ENCODE data around the gene TMPRSS6.

Gene TMPRSS6

DNA sequence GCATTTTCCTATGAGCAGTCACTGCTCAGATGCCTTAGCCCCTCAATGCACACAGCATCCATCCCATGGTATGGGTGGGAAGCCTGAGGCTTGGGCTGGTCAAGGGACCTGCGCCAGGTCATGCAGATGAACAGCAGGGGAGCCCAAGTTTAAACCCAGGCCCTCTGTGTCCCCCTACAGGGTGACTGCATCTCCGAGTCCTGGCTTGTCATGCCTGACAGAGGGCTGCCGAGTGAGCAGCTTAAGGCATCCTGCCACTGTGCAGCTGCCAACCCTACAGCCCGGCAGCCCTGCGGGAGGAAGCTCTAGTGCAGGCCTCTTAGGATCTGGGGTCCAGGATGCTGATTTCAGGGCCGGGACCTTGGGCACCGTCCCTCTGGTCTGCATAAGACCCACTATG, 30.2 kb upstream of the TMPRSS6 start:
- DNase-seq = no peak

DNA sequence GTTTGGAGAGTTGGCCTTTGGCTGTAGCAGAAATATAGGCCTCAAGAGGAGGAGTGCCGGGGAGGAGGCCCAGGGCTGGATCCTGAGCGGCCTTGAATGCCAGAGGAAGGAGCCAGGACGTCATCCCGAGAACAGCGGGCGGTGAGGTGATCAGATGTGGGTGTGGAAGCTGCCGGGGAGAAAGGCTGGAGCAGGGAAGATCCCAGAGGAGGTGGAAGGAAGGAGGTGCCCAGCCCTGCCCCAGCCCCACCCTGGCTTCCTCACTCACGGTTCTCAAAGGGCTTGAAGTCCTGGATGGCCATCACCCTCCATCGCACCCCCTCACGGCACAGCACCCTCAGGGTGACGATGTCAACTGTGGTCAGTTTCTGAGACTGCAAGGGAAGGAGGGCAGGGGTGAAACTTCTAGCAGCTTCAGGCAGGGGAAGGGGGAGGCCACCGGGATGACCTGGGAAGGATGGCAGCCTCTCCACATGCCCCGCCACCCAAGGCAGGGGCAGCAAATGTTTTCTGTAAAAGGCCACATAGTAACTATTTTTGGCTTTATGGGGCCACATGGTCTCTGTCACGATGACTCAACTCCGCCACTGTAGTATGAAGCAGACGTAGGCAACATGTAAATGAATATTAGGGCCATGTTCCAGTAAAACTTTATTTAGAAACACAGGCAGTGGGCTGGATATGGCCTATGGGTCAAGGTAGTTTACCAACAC, 29.5 kb upstream of the TMPRSS6 start:
- DNase-seq = no peak

DNA sequence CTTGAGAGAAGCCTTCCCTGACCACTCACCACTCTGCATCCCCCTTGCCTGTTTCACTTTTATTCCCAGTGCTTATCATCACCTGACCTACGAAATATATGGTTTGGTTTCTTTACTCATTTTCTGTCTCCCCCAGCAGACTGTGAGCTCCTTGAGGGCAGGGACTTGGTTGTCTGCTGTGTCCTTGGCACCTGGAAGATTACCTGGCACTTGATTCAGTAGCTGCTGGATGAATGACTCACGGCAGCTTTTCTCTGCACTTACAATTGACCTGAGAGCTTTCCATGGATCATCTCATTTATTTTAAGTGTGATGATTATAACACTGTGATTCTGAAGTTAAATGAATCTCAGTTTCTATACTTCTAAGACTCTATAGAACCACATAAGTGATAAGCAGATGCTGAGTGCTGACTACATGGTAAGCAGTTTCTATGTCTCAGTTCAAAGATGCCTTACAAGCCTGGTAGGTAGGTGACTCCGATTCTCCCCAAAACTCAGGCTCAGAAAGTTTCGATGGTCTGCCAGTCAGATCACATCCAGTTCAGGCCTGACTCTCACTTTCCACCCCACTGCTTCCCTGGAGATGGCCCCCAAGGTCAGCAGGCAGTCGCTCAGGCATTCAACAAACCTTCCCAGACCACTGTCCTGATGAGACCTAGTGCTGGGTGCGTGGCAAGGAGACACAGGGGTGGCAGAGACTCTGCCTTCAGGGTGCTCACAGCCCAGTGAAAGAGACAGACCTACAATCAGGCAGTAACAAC, 28.6 kb upstream of the TMPRSS6 start:
- no peak for DNase-seq

DNA sequence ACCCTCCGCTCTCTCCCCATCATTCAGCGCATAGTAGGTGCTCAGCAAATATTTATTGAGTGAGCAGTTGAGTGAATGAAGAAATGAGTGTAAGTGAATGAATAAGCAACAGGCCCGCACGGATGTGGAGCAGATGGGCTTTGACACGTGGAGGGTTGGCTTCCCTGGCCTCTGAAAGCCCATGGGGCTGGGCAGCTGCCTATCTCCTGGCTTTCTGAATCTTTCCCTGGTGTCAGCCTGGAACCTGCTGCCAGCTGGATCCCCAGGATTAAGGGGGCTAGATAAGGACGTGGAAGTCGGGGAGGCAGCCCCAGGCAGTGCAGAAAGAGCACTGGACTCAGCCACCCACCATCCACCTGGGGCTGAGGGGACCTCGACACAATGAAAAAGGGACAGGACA, 27.6 kb upstream of the TMPRSS6 start:
- DNase-seq = no peak

DNA sequence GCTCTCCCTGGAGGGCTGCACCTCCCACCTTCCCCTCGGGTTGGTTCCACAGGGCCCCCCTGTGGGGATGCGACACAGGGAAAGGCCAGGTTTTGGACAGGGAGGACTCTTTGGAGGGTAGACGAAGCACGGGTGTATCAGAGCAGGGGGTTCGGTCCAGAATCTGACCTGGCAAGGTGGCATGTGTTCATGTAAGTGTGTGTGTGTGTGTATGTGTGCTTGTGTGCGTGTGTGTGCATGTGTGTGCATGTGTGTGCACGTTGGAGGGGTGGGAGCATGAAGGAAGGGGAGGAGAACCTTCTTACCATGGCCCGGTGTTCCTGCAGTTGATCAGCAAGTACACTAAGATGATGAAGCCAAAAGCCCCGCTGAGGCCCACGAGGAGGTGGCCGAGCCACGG, 25.5 kb upstream of the TMPRSS6 start:
- DNase-seq = no peak

DNA sequence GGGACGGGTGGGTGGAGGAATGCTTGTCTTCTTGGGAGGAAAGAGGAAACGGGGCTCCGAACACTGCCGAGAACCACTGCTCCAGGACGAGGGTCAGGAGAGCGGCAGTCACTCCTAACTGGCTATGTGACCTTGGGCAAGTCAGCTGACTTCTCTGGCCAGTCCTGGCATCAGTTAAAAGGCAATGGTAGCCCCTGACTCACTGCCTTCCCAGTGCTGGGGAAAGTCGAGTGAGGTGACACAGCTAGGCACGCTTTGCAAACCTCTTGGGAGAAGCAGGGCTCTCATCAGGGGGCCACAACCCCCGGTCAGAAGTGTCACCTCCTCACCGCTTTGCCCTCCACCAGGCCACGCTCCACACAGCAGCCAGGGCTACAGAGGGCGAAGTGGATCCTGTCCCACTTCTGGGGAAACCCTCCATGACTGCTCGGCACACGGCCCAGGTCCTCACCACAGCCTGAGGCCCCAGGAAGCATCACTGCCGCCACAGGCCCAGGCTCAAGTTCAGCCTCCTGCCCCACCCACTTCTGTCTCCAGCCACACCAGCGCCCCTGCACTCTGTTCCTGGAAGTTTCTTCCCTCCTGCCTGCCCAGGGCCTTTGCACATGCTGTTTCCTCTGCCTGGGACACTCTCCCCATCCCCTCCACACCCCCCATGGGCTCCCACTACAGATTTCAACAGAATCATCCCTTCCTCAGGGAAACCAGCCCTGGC, 23.9 kb upstream of the TMPRSS6 start:
- no peak for DNase-seq

DNA sequence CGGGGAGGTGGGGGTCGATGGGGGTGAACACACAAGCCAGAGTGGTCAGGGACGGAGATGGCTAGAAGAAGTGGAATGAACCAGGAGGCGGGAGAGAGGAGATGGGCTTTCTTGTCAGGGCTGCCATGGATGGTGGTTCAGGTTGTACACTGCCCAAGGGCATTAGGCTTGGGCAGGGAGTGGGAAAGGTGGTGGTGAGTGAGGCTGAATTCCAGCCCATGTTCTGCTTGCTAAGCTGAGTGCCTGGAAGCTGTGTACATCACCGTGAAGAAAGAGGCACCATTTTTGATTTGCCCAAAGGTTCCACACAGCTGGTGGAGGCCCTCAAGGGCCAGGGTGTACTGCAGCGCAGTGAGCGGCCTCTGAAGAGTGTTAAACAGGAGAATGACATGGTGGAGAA, 23.3 kb upstream of the TMPRSS6 start:
- DNase-seq = no peak

DNA sequence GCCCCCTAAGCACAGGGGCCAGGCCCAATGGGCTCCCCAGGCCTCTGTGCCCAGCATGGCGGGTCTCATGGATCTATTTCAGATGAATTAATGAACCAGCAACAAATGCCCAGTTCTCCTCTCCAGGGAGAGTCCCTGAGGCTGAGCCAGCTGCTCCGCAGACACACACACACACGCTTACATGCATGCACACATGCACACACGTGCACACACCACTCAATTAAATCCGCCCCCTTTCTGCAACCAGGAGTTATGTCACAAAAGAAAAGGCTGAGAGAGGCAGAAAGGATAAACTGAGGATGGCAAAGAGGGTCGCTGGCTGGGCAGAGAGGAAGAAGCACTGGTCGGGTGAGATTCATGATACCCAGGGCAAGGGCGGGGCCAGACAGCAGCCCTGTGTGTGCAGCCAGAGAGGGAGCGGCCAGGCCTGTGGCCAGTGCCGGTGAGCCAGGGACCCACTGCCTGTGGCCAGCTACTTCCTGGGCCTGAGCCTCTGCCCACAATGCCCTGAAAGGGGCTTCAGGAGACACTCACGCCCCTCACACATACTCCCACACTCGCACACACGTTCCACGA, 20.4 kb upstream of the TMPRSS6 start:
- DNase-seq = no peak

DNA sequence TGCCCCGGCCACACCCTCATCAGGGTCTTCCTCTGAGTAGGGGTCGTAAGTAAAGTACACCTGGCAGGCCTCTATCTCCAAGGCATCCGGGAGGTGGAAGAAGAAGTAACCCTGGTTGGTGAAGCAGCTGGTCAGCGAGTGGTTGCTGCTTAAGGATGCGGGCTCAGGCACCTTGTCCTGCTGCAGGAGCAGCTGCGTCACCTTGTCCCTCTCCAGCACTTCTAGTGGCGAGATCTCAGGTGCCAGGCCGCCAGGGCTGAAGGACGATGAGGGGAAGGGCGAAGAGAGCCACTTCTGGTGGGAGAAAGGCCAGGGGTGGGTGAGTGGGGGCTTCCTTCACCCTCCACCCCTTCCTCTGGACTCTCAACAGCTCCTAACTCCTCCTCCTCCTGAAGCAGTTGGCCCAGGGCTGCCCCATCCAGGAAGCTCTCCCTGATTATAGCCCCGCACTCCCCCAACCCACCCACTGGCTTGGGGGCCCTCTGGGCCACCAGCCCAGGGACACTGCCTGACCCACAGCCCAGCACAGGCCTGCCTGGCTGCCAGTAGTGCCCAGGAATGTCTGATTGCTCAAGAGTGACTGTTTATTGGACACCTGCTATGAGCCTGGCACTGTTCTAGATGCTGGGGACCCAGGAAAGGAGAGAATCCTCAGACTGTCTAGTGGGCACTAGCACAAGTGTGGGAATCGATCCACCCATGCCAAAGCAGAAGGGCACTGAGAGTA, 19.2 kb upstream of the TMPRSS6 start:
- DNase-seq = no peak

DNA sequence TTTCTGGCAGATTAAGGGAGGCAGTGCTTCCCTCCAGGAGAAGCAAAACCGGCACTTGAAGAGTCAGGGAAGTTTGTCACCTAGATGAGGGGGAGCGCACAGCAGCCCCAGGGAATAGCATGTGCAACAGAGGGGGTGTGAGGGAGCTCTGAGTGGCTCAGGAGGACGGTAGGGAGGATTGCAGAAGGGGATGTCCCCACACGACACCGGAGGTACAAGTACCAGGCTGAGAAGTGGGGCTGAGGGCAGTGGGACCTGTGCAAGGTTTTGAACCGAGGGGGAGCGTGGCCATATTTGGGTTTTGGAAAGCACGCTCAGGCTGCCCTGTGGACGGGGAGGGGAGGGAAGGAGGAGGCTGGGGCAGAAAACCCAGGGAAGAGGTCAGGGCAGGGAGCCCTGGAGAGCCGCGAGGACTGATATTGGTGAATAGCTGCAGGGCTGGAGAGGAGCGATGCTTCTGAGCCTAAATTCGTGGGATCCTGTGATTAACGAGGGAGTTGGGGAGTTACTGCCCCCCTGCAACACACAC, 17.9 kb upstream of the TMPRSS6 start:
- no peak for DNase-seq

DNA sequence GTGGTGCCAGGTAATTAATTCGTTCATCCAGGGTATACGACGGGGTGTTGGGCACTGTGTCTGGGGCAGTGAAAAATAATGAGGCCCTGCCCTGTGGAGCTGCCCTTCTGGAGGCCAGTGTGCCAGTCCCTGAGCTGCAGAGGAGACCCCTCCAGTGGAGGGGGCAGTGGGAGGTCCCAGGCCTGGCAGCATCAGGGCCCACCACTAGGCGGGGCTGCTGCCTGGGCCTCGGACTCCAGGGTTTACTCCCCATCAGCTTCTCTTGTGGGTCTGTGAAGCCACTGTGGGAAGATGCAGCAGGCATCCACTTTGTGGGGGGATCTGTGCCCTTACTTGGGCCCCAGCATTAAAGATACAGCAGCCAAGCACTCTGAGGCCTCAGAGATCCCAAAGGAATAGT, 17.4 kb upstream of the TMPRSS6 start:
- no peak for DNase-seq

DNA sequence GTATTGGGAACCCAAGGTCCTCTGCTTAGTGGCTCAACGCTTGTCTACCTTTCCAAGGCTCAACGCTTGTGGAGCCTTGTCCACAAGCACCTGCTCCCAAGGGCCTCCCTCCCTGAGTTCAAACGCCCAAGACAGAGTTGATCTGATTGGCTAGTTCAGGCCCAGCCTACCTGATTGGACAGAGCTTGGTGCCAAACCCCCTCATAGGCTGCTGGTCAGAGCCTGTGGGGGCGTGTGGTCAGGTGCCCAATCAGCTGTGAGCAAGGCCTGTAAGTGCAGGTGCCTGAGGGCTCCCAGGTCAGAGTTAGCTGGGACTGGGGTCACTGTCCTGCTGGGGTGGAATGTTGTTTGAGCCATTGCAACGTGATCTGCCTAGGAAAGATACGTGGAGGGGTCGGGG, 16.9 kb upstream of the TMPRSS6 start:
- DNase-seq = no peak

DNA sequence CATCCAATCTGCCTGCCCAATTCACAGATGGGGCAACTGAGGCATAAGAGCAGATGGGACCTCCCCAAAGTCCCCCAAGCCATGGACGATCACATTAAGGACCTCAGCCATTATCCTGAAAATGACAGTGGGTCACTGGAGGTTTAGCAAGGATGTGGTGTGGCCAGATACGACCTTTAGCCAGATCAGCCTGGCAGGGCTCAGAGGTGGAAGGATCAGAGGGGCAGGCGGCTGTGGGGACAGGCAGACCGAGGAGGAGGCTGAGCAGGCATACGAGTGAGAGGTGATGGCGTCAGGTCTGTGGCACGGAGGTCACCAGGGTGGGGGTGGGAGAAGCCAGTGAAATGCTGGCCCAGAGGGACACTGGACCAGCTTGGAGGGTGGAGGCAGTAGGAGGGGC, 14.1 kb upstream of the TMPRSS6 start:
- DNase-seq = no peak

DNA sequence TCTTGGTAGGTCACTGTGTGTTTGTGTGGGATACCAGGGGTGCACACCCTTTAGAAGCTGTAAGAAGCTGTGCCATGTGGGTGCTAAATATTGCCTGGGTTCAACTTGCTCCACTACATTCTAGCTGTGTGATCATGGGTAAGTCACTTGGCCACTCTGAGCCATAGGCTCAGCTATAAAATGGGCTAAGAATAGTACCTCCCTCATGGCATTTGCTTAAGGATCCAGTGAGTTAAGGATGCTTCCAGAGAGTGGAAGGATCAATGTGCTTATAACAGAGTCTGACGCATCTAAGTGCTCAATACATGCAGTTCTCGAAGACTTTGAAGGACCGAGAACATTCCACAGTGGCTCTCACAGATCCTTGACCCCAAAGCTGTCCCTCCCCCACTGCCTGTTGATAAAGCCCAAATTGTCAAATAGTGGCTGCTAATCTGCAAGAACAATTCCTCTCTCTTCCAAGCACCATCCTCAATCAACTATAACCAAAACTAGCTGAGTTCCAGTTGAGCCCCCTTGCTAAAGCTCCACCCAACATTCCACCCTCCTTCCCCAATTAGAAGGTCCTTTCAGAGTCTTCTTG, 13.2 kb upstream of the TMPRSS6 start:
- no peak for DNase-seq

DNA sequence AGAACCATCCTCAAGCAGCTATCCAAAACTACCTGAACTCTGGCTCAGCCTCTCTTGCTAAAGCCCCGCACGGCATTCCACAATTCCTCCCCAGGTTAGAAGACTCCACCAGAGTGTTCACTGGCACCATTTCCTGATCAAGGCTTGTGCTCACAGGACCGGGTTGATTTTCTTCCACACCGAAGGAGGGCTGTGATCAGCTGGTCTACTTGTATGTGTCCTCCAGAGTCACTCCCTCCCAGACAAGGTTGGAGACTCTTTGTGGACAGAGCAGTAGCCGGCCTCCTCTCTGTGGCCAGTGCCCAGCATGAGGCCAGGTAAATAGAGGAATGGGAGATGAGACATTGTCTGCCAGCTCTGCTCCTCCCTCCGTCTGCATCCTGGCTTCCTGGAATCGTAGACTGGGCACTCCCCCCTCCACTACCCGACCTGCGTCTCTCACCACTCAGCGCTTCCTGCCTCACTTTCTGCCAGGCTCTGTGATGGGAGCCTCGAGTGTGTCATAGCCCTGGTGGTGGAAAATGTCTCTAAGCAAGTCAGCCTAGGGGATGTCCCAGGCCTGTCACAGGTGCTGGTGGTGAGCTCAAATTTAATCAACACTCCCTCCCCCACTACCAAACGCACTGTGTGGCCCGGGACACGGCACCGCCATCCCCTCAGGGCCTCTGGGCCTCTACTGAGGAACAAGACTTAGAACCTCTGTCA, 12.5 kb upstream of the TMPRSS6 start:
- DNase-seq = no peak

DNA sequence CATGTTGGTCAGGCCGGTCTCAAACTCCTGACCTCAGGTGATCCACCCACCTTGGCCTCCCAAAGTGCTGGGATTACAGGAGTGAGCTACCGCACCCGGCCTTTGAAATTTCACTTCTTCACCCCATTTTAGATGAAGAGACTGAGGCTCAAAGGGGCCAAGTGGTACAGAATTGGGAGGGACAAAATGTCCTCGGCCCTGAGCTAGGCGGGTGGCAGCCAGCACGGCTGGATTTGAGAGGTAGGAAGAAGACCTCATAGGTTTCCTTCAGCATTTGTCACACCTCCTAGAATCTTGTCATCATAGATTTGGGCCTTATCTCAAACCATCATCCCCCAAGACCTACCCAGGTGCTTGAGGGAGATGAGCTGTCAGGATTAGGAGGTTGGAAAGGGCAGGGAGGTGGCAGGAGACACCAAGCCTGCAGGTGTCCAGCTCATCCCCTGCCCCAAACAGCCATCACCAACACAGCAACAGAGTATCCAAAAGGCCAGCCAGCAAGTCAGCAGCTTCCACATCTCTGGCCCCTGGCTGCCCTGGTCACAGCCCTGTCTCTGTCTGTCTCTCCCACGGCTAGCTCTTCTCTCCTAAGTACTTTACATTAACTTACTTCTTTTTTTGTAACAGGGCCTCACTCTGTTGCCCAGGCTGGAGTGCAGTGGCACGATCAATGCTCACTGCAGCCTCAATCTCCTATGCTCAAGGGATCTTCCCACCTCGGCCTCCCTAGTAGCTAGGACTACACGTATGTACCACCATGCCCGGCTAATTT, 11.2 kb upstream of the TMPRSS6 start:
- no peak for DNase-seq

DNA sequence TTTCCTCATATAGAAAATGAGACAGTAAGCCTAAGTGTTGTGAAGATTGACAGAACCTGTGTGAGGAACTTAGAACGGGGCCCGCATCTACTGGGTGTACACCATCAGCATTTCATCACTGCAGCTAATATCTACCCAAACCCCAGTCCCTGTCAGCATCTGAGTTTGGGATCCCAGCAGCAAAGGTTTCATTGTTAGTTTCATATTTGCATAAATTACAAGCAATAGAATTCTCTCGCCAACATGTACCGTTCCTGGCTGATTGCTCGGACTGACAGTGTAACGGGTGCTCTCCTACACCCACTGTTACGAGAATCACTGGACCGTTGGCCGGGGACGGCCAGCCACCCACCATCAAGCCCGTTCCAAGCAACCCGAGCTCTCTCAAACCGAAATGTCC, 10.4 kb upstream of the TMPRSS6 start:
- no peak for DNase-seq

DNA sequence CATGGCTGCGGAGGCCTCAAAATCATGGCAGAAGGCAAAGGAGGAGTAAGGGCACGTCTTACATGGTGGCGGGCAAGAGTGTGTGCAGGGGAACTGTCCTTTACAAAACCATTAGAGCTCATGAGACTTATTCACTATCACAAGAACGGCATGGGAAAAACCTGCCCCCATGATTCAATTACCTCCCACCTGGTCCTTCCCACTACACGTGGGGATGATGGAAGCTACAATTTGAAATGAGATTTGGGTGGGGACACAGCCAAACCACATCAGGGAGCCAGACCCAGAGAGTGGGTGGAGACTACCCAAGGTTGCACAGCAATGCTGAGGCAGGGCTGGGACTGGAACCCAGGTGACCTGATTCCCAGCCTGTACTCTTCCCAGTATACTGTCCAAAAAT, 8.6 kb upstream of the TMPRSS6 start:
- no peak for DNase-seq

DNA sequence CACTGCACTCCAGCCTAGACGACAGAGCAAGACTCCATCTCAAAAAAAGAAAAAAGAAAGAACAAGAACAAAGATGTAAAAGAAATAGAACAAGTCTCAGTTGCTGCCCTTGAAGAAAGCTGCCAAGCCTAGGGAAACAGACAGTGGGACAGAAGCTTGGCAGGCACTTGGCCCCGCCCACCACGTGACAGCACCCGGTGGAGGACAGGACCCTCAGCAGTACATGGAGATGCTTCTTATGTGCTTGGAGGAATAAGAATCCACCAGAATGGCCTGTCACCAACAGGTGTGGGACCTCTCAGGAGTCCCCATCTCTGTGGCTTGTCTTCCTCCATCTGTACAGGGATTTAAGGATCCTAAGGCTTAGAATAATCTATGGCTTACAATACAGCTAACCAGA, 7.6 kb upstream of the TMPRSS6 start:
- DNase-seq = no peak

DNA sequence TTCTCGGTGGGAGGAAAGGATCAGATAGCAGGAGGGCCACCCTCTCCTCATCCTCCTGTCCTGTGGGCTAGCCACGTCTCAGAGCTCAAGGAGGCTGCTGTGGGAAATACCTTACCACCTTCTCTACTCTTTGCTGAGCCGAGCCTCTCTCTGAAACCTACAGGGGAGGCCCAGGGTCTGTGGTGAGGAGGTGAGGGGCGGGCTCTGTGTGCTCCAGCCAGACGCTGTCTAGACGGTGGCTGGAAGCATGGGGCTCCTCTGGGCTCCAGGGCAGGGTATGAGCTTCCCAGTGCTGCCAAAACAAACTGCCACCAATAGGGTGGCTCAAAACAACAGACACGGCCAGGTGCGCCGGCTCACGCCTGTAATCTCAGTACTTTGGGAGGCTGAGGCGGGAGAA, 5.5 kb upstream of the TMPRSS6 start:
- DNase-seq = no peak

DNA sequence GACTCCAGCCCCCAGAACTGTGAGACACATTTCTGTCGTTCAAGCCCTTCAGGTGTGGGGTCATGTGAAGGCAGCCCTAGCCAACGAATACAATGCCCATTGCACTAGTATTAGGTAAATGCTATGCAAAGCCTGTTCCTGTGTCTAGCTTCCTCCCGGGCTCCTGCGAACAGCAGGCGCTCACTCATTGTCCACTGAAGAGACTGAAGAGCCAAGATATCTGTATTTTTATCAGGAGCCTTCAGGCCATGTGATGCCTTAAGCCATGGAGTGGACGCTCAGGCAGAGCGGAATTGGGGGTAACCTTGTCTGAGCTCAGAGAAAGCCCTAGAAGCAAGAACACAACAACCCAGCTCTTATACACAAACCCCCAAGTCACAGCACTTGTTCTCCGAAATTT, 4.2 kb upstream of the TMPRSS6 start:
- no peak for DNase-seq

Data from NCI-H187 (cell line).